Small intestine (tissue), 7 donors: ENCODE measurements around the gene STYXL1. TPM values are rescaled to one million over a fixed set of nuclear protein-coding genes. Genes with fewer than 3 reads are reported as not detected.
A peak's percentile ranks its signal among the peaks of the same experiment; 100 is the strongest.
"Not testable (repeated sequence)": the region's sequence is repeated elsewhere in the genome, so short reads cannot be mapped to it uniquely, and the experiment has no call there.

Experiments
- DNase-seq, 2 donors: peaks; one replicate each; pipeline versions ENCODE4 v3.0.0 to v3.0.0-alpha.2; 2013
- FAIRE-seq: peaks from 2 replicates; lab custom pipeline; 2012; peaks lifted over from hg19 to GRCh38; lab: Jason Lieb, UNC
- H3K27ac ChIP-seq, 3 donors: one replicate each; pipeline ENCODE4 v1.5.1; 2013; ENCODE audit warnings: low read length in 2 of 3, mild to moderate bottlenecking in 2 of 3, control low read depth in 1 of 3, inconsistent platforms in 1 of 3, low read depth in 1 of 3, moderate library complexity in 1 of 3
- H3K27me3 ChIP-seq, 3 donors: one replicate each; pipeline ENCODE4 v1.6.1; 2013; ENCODE audit warnings: low read length in 3 of 3, inconsistent platforms in 1 of 3; ENCODE audit not compliant: control insufficient read depth in 3 of 3, insufficient read depth in 3 of 3
- H3K36me3 ChIP-seq, 3 donors: one replicate each; pipeline ENCODE4 v1.6.1; 2013; ENCODE audit warnings: low read length in 3 of 3, inconsistent platforms in 1 of 3, low read depth in 1 of 3, mild to moderate bottlenecking in 1 of 3, moderate library complexity in 1 of 3; ENCODE audit not compliant: control insufficient read depth in 3 of 3, insufficient read depth in 2 of 3
- H3K4me1 ChIP-seq, 3 donors: one replicate each; pipeline ENCODE4 v1.6.1; 2013; ENCODE audit warnings: low read length in 2 of 3, inconsistent platforms in 1 of 3, low read depth in 1 of 3, mild to moderate bottlenecking in 1 of 3, moderate library complexity in 1 of 3; ENCODE audit not compliant: control insufficient read depth in 3 of 3, insufficient read depth in 2 of 3
- H3K4me3 ChIP-seq, 3 donors: one replicate each; pipeline ENCODE4 v1.5.1; 2013; ENCODE audit warnings: low read length in 3 of 3, control low read depth in 1 of 3, inconsistent platforms in 1 of 3, low read depth in 1 of 3, mild to moderate bottlenecking in 1 of 3, moderate library complexity in 1 of 3
- H3K9me3 ChIP-seq, 2 donors: one replicate each; pipeline ENCODE4 v1.6.1; 2013; ENCODE audit warnings: low read depth in 1 of 2, low read length in 1 of 2; ENCODE audit not compliant: control insufficient read depth in 2 of 2, insufficient read depth in 1 of 2
- WGBS, 3 donors: extraction: QIAGEN DNeasy Blood & Tissue Kit; methylation state at CpG; one replicate each; pipeline ENCODE4 v1.1.7; 2013; 5-methylcytosine and 5-hydroxymethylcytosine counted together
- polyA plus RNA-seq, 4 donors: library from polyadenylated mRNA; stranded (reverse) in 3 of 4; unstranded in 1 of 4; fragments of 200-250 nt in 3 of 4; fragments of 120-200 nt in 1 of 4; gene quantifications; one replicate each; pipeline versions ENCODE4 v1.2.1 to v1.2.3, GENCODE V29; 2013
- donor health status: healthy with polysubstance abuse.
- donor health status: control.
- donor health status: control.
- donor health status: Bipolar disorder and iron deficiency.
- donor health status: healthy.

Gene STYXL1
- polyA plus RNA-seq, 4 donors = 25.9 to 62.3 (median 39.9) TPM

- DNase-seq (no peak), FAIRE-seq (no peak)
- Histone ChIP-seq H3K27me3 (no peaks in the 10 kb centered on the region), H3K4me1 (no peaks in the 10 kb centered on the region), H3K27ac (no peak overlapping the region), H3K9me3 (no peaks in the 10 kb centered on the region), H3K36me3 (peaks cover 0 to 28% (median 0%) of the 10 kb centered on the region in 3 donors), H3K4me3 (no peak overlapping the region)
- WGBS, 3 donors = 81 to 96% (median 94%) methylated on average over 6 of the region's 6 CpGs
These were observed 7.7 kb downstream of the STYXL1 start for GRCh38 chr7:76040126-76040525.

- 76 to 95% (median 93%) methylated on average over 4 to 5 of the region's 5 CpGs for WGBS, 3 donors
- Histone ChIP-seq H3K4me1 (no peaks in the 10 kb centered on the region), H3K27ac (no peak overlapping the region), H3K36me3 (peaks cover 0 to 24% (median 0%) of the 10 kb centered on the region in 3 donors), H3K27me3 (no peaks in the 10 kb centered on the region), H3K9me3 (no peaks in the 10 kb centered on the region), H3K4me3 (no peak overlapping the region)
- no peak for DNase-seq
- FAIRE-seq = no peak
These were observed 10.5 kb downstream of the STYXL1 start for GRCh38 chr7:76037310-76037709.

GRCh38 chr7:76031964-76032363 lies 15.8 kb downstream of the STYXL1 start:
- H3K4me3 ChIP-seq = no peak overlapping the region
- peaks cover 0 to 23% (median 0%) of the 10 kb centered on the region in 3 donors for H3K36me3 ChIP-seq
- no peaks in the 10 kb centered on the region for H3K27me3 ChIP-seq
- H3K4me1 ChIP-seq = no peaks in the 10 kb centered on the region
- FAIRE-seq (no peak), DNase-seq (no peak)
- no peaks in the 10 kb centered on the region for H3K9me3 ChIP-seq
- WGBS, 3 donors = 90 to 100% (median 93%) methylated on average over 1 of the region's 1 CpG
- no peak overlapping the region for H3K27ac ChIP-seq

- H3K4me3 ChIP-seq, H3K4me1 ChIP-seq, H3K9me3 ChIP-seq, FAIRE-seq, H3K27ac ChIP-seq, H3K27me3 ChIP-seq: not testable (repeated sequence)
- DNase-seq = peak in 1 of 2 donors; percentile 26
- H3K36me3 ChIP-seq = peaks cover 0 to 43% (median 0%) of the 10 kb centered on the region in 3 donors
- 88 to 95% (median 92%) methylated on average over 7 of the region's 7 CpGs for WGBS, 3 donors
These were observed 18.1 kb downstream of the STYXL1 start for GRCh38 chr7:76029682-76030081.

- Histone ChIP-seq H3K4me1 (peaks cover 0 to 2% (median 0%) of the 10 kb centered on the region in 3 donors), H3K36me3 (peaks cover 3 to 76% (median 7%) of the 10 kb centered on the region in 3 donors), H3K27me3 (no peaks in the 10 kb centered on the region), H3K9me3 (no peaks in the 10 kb centered on the region), H3K27ac (no peak overlapping the region), H3K4me3 (no peak overlapping the region)
- WGBS, 3 donors = 47 to 83% (median 69%) methylated on average over 4 of the region's 4 CpGs
- DNase-seq (no peak), FAIRE-seq (no peak)
These were observed 24.8 kb downstream of the STYXL1 start for GRCh38 chr7:76023002-76023401.

DNA sequence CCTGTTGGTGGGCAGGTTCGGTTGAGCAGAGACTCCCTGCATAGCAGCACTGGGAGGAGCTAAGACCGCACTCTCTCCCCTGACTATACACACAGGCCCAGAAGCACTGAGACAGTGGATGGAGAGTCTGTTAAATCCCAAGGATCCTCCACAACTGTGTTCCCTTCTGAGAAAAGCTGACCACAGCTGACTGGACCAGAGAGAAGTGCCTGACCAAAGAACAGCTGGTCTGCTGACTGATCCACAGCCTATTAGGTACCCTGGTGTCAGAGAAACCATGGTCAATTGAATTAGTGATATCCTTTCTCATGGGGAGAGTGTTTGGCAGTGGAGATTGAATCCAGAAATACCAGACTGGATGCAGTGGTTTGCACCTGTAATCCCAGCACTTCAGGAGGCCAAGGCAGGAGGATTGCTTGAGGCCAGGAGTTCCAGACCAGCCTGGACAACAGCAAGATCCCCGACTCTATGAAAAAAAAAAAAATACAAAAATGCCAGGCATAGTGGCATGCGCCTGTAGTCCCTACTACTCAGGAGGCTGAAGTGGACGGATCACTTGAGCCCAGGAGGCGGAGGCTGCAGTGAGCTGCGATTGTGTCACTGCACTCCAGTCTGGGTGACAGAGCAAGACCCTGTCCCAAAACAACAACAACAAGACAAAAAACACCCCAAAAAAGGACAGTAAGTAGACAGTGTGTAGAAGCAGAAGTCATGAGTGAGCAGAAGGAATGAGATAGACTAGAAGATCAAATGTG lies 25.6 kb downstream of the STYXL1 start:
- Histone ChIP-seq H3K9me3 (no peaks in the 10 kb centered on the region), H3K36me3 (peaks cover 3 to 78% (median 7%) of the 10 kb centered on the region in 3 donors), H3K4me1 (peaks cover 0 to 2% (median 0%) of the 10 kb centered on the region in 3 donors), H3K27ac (no peak overlapping the region), H3K27me3 (no peaks in the 10 kb centered on the region), H3K4me3 (no peak overlapping the region)
- DNase-seq = no peak
- no peak for FAIRE-seq
- WGBS, 3 donors = 92 to 98% (median 96%) methylated on average over 7 of the region's 7 CpGs

- H3K27me3 ChIP-seq = no peaks in the 10 kb centered on the region
- no peak overlapping the region for H3K4me3 ChIP-seq
- peak; percentile 83 for DNase-seq
- 41 to 47% (median 44%) methylated on average over 6 of the region's 6 CpGs for WGBS, 3 donors
- FAIRE-seq = no peak
- no peak overlapping the region for H3K27ac ChIP-seq
- peaks cover 0 to 2% (median 0%) of the 10 kb centered on the region in 3 donors for H3K4me1 ChIP-seq
- no peaks in the 10 kb centered on the region for H3K9me3 ChIP-seq
- H3K36me3 ChIP-seq = peaks cover 3 to 62% (median 7%) of the 10 kb centered on the region in 3 donors
These were observed 27.6 kb downstream of the STYXL1 start for GRCh38 chr7:76020031-76020714.

- not testable (repeated sequence) for H3K9me3 ChIP-seq, H3K4me3 ChIP-seq, DNase-seq, H3K27ac ChIP-seq, FAIRE-seq, H3K27me3 ChIP-seq, H3K4me1 ChIP-seq
- peaks cover 3 to 63% (median 7%) of the 10 kb centered on the region in 3 donors for H3K36me3 ChIP-seq
- 96 to 99% (median 98%) methylated on average over 4 of the region's 4 CpGs for WGBS, 3 donors
These were observed 29.3 kb downstream of the STYXL1 start for GRCh38 chr7:76018520-76018919.
